Skeletal muscle tissue (tissue), 4 donors: ENCODE measurements around the gene MAPK9. TPM values are rescaled to one million over a fixed set of nuclear protein-coding genes. Genes with fewer than 3 reads are reported as not detected.

Experiments
- H3K27ac ChIP-seq: one replicate; pipeline ENCODE4 v1.7.0; 2013; ENCODE audit warnings: mild to moderate bottlenecking, low read depth, low read length, inconsistent platforms
- H3K27me3 ChIP-seq, 3 donors: one replicate each; pipeline ENCODE4 v1.7.0; 2013; ENCODE audit warnings: low read length in 3 of 3; ENCODE audit not compliant: control insufficient read depth in 3 of 3, insufficient read depth in 3 of 3
- H3K36me3 ChIP-seq, 3 donors: one replicate each; pipeline ENCODE4 v1.7.0; 2013; ENCODE audit warnings: low read length in 3 of 3; ENCODE audit not compliant: control insufficient read depth in 3 of 3, insufficient read depth in 3 of 3
- H3K4me1 ChIP-seq, 3 donors: one replicate each; pipeline ENCODE4 v1.7.0; 2013; ENCODE audit warnings: low read length in 3 of 3, mild to moderate bottlenecking in 3 of 3; ENCODE audit not compliant: control insufficient read depth in 3 of 3, insufficient read depth in 3 of 3
- H3K4me3 ChIP-seq, 3 donors: one replicate each; pipeline ENCODE4 v1.7.0; 2013; ENCODE audit warnings: low read length in 3 of 3
- H3K9ac ChIP-seq, 3 donors: one replicate each; pipeline ENCODE4 v1.7.0; 2013; ENCODE audit warnings: low read length in 3 of 3, mild to moderate bottlenecking in 3 of 3, moderate library complexity in 2 of 3, low read depth in 1 of 3
- H3K9me3 ChIP-seq, 3 donors: one replicate each; pipeline ENCODE4 v1.7.0; 2013; ENCODE audit warnings: low read length in 3 of 3; ENCODE audit not compliant: control insufficient read depth in 3 of 3
- total RNA-seq: library from RNA; depleted of rRNA; stranded (reverse); fragments of >200 nt; gene quantifications from one replicate; pipeline ENCODE4 v1.2.3, GENCODE V29; 2014
- donor health status: Osteomylitis.

Gene MAPK9
- total RNA-seq, 1 donor from 2014 or later, result 31.3 TPM

- H3K27me3 ChIP-seq, result no peaks in the 10 kb centered on the region
- no peak overlapping the region for H3K27ac ChIP-seq
- H3K9me3 ChIP-seq, result peaks cover 37 to 68% (median 57%) of the 10 kb centered on the region in 3 donors
- no peaks in the 10 kb centered on the region for H3K4me1 ChIP-seq
- no peak overlapping the region for H3K9ac ChIP-seq
- peak overlapping the region; percentile 19 to 39 (median 29) for H3K4me3 ChIP-seq
- H3K36me3 ChIP-seq, result peaks cover 61 to 75% (median 71%) of the 10 kb centered on the region in 3 donors
Measured at GRCh38 chr5:180251887-180252286, 40.0 kb downstream of the MAPK9 start.

GRCh38 chr5:180251141-180251540, 40.7 kb downstream of the MAPK9 start:
- H3K27ac ChIP-seq, result no peak overlapping the region
- H3K4me3 ChIP-seq, result no peak overlapping the region
- H3K9ac ChIP-seq, result no peak overlapping the region
- H3K4me1 ChIP-seq, result no peaks in the 10 kb centered on the region
- peaks cover 55 to 75% (median 66%) of the 10 kb centered on the region in 3 donors for H3K36me3 ChIP-seq
- H3K9me3 ChIP-seq, result peaks cover 35 to 61% (median 54%) of the 10 kb centered on the region in 3 donors
- no peaks in the 10 kb centered on the region for H3K27me3 ChIP-seq

- Histone ChIP-seq H3K36me3 (peaks cover 55 to 70% (median 64%) of the 10 kb centered on the region in 3 donors), H3K4me1 (no peaks in the 10 kb centered on the region), H3K9me3 (peaks cover 30 to 53% (median 49%) of the 10 kb centered on the region in 3 donors), H3K9ac (no peak overlapping the region), H3K27me3 (no peaks in the 10 kb centered on the region), H3K27ac (no peak overlapping the region), H3K4me3 (no peak overlapping the region)
Measured at GRCh38 chr5:180250329-180250728, 41.6 kb downstream of the MAPK9 start.

GRCh38 chr5:180241600-180241999, 50.3 kb downstream of the MAPK9 start:
- Histone ChIP-seq H3K9ac (no peak overlapping the region), H3K36me3 (peaks cover 28 to 69% (median 56%) of the 10 kb centered on the region in 3 donors), H3K27me3 (no peaks in the 10 kb centered on the region), H3K4me1 (no peaks in the 10 kb centered on the region), H3K9me3 (peaks cover 0 to 4% (median 3%) of the 10 kb centered on the region in 3 donors), H3K27ac (no peak overlapping the region), H3K4me3 (no peak overlapping the region)

GRCh38 chr5:180238631-180239030, 53.3 kb downstream of the MAPK9 start:
- no peaks in the 10 kb centered on the region for H3K27me3 ChIP-seq
- no peak overlapping the region for H3K27ac ChIP-seq
- no peak overlapping the region for H3K4me3 ChIP-seq
- H3K36me3 ChIP-seq, result peaks cover 44 to 84% (median 73%) of the 10 kb centered on the region in 3 donors
- peaks cover 0 to 7% (median 4%) of the 10 kb centered on the region in 3 donors for H3K9me3 ChIP-seq
- H3K4me1 ChIP-seq, result no peaks in the 10 kb centered on the region
- no peak overlapping the region for H3K9ac ChIP-seq

GRCh38 chr5:180235846-180236245, 56.0 kb downstream of the MAPK9 start:
- Histone ChIP-seq H3K9ac (no peak overlapping the region), H3K27ac (no peak overlapping the region), H3K4me3 (no peak overlapping the region), H3K36me3 (peaks cover 48 to 78% (median 69%) of the 10 kb centered on the region in 3 donors), H3K9me3 (peaks cover 0 to 5% (median 4%) of the 10 kb centered on the region in 3 donors), H3K27me3 (no peaks in the 10 kb centered on the region), H3K4me1 (no peaks in the 10 kb centered on the region)

GRCh38 chr5:180235077-180235476, 56.8 kb downstream of the MAPK9 start:
- no peak overlapping the region for H3K4me3 ChIP-seq
- H3K9me3 ChIP-seq, result peaks cover 0 to 7% (median 2%) of the 10 kb centered on the region in 3 donors
- no peaks in the 10 kb centered on the region for H3K27me3 ChIP-seq
- no peaks in the 10 kb centered on the region for H3K4me1 ChIP-seq
- peaks cover 44 to 72% (median 61%) of the 10 kb centered on the region in 3 donors for H3K36me3 ChIP-seq
- no peak overlapping the region for H3K27ac ChIP-seq
- H3K9ac ChIP-seq, result no peak overlapping the region

GRCh38 chr5:180234271-180234670, 57.6 kb downstream of the MAPK9 start:
- H3K9ac ChIP-seq, result no peak overlapping the region
- peaks cover 2 to 14% (median 3%) of the 10 kb centered on the region in 3 donors for H3K9me3 ChIP-seq
- H3K27me3 ChIP-seq, result no peaks in the 10 kb centered on the region
- H3K36me3 ChIP-seq, result peaks cover 46 to 67% (median 60%) of the 10 kb centered on the region in 3 donors
- no peak overlapping the region for H3K27ac ChIP-seq
- H3K4me3 ChIP-seq, result no peak overlapping the region
- no peaks in the 10 kb centered on the region for H3K4me1 ChIP-seq

- Histone ChIP-seq H3K9ac (no peak overlapping the region), H3K27me3 (no peaks in the 10 kb centered on the region), H3K9me3 (peaks cover 0 to 18% (median 3%) of the 10 kb centered on the region in 3 donors), H3K4me3 (no peak overlapping the region), H3K27ac (no peak overlapping the region), H3K36me3 (peaks cover 41 to 62% (median 55%) of the 10 kb centered on the region in 3 donors), H3K4me1 (no peaks in the 10 kb centered on the region)
Measured at GRCh38 chr5:180233729-180234128, 58.2 kb downstream of the MAPK9 start.

- peaks cover 29 to 38% (median 30%) of the 10 kb centered on the region in 3 donors for H3K36me3 ChIP-seq
- H3K9me3 ChIP-seq, result peaks cover 3 to 28% (median 7%) of the 10 kb centered on the region in 3 donors
- no peak overlapping the region for H3K27ac ChIP-seq
Measured at GRCh38 chr5:180230017-180230416, 61.9 kb downstream of the MAPK9 start.

More at GRCh38 chr5:180230017-180230416, 61.9 kb downstream of the MAPK9 start:
- Histone ChIP-seq H3K9ac (no peak overlapping the region), H3K27me3 (no peaks in the 10 kb centered on the region), H3K4me3 (no peak overlapping the region), H3K4me1 (no peaks in the 10 kb centered on the region)
